HG03108 (cell line): ENCODE data around the gene NKD1.
"Not testable (repeated sequence)": the region's sequence is repeated elsewhere in the genome, so short reads cannot be mapped to it uniquely, and the experiment has no call there.

Experiments
- ATAC-seq: cut with Tn5 transposase; IDR thresholded peaks from one replicate; pipeline ENCODE4 v1.9.1; 2021; ENCODE audit warnings: moderate library complexity; ENCODE audit not compliant: unreplicated experiment

Gene NKD1

GRCh38 chr16:50519602-50520001, 28.6 kb upstream of the NKD1 start:
- ATAC-seq, result no peak

- ATAC-seq, result no peak
Observed at GRCh38 chr16:50520451-50521245, 27.5 kb upstream of the NKD1 start.

- ATAC-seq, result no peak
Observed at GRCh38 chr16:50521246-50521900, 26.8 kb upstream of the NKD1 start.

- ATAC-seq, result no peak
Observed at GRCh38 chr16:50522324-50522723, 25.9 kb upstream of the NKD1 start.

GRCh38 chr16:50523710-50524109, 24.5 kb upstream of the NKD1 start:
- ATAC-seq, result no peak

- ATAC-seq, result no peak
Observed at GRCh38 chr16:50525262-50525661, 22.9 kb upstream of the NKD1 start.

GRCh38 chr16:50525716-50526115, 22.5 kb upstream of the NKD1 start:
- ATAC-seq, result no peak

GRCh38 chr16:50526249-50526648, 21.9 kb upstream of the NKD1 start:
- ATAC-seq, result no peak

GRCh38 chr16:50526796-50527195, 21.4 kb upstream of the NKD1 start:
- ATAC-seq, result no peak

GRCh38 chr16:50528820-50529219, 19.4 kb upstream of the NKD1 start:
- no peak for ATAC-seq

GRCh38 chr16:50529334-50529733, 18.9 kb upstream of the NKD1 start:
- ATAC-seq, result no peak

- no peak for ATAC-seq
Observed at GRCh38 chr16:50530277-50531236, 17.6 kb upstream of the NKD1 start.

- ATAC-seq, result no peak
Observed at GRCh38 chr16:50531359-50531758, 16.8 kb upstream of the NKD1 start.

GRCh38 chr16:50531901-50532300, 16.3 kb upstream of the NKD1 start:
- no peak for ATAC-seq

GRCh38 chr16:50532576-50532975, 15.6 kb upstream of the NKD1 start:
- no peak for ATAC-seq

- no peak for ATAC-seq
Observed at GRCh38 chr16:50533317-50533716, 14.9 kb upstream of the NKD1 start.

- ATAC-seq, result no peak
Observed at GRCh38 chr16:50534091-50534490, 14.1 kb upstream of the NKD1 start.

- ATAC-seq, result no peak
Observed at GRCh38 chr16:50534556-50534955, 13.6 kb upstream of the NKD1 start.

GRCh38 chr16:50534958-50535357, 13.2 kb upstream of the NKD1 start:
- no peak for ATAC-seq

- no peak for ATAC-seq
Observed at GRCh38 chr16:50535506-50536257, 12.5 kb upstream of the NKD1 start.

- ATAC-seq, result not testable (repeated sequence)
Observed at GRCh38 chr16:50536258-50536645, 11.9 kb upstream of the NKD1 start.
